Endothelial cell of umbilical vein (primary cell): ENCODE measurements around the gene CRYBA4. TPM values are rescaled to one million over a fixed set of nuclear protein-coding genes. Genes with fewer than 3 reads are reported as not detected.

ENCODE experiments used
- BruUV-seq: library from RNA; stranded (reverse); fragments of 400-500 nt; replicated peaks from 2 replicates; lab custom pipeline; 2021; lab: Mats Ljungman, UMichigan
- CTCF ChIA-PET: fragments of 300-600, 350-600 bp; sonication (Branson Sonifier 250); formaldehyde crosslinking; loops from one replicate; lab custom pipeline; 2021; ENCODE audit warnings: antibody characterized with exemption, inconsistent platforms; lab: Charles Lee
- POLR2A ChIA-PET: fragments of 300-600, 350-600 bp; sonication (Branson Sonifier 250); formaldehyde crosslinking; loops from one replicate; lab custom pipeline; 2021; ENCODE audit warnings: antibody characterized with exemption, inconsistent platforms; lab: Charles Lee
- DNase-seq: peaks from one replicate; pipeline ENCODE4 v3.0.0-alpha.2; 2011; ENCODE audit warnings: low read depth, low spot score
- FAIRE-seq: peaks from 2 replicates; lab custom pipeline; 2011; peaks lifted over from hg19 to GRCh38; lab: Jason Lieb, UNC
- H2AFZ ChIP-seq: 2 replicates; pipeline ENCODE4 v1.6.0; 2012; ENCODE audit warnings: low read depth, low read length, control low read depth, inconsistent platforms
- H3K27ac ChIP-seq: 2 replicates; pipeline ENCODE4 v1.5.1; 2011; ENCODE audit warnings: low read depth, mild to moderate bottlenecking, control low read depth, low read length, moderate library complexity; ENCODE audit not compliant: insufficient read depth
- H3K27me3 ChIP-seq, 2 experiments: 2 replicates each; pipeline versions ENCODE4 v1.6.0 to v1.6.1; 2011; ENCODE audit warnings: low read length in 2 of 2, mixed read lengths in 1 of 2; ENCODE audit not compliant: control insufficient read depth in 2 of 2, insufficient read depth in 2 of 2
- H3K36me3 ChIP-seq, 2 experiments: 2 replicates in 1 of 2; 3 replicates in 1 of 2; pipeline ENCODE4 v1.5.1; 2011; ENCODE audit warnings: low read length in 2 of 2, mild to moderate bottlenecking in 1 of 2, moderate library complexity in 1 of 2; ENCODE audit not compliant: control insufficient read depth in 2 of 2, insufficient read depth in 2 of 2; ENCODE audit errors: extremely low read depth in 1 of 2
- H3K4me1 ChIP-seq: 3 replicates; pipeline ENCODE4 v1.5.1; 2011; ENCODE audit warnings: mild to moderate bottlenecking, low read length; ENCODE audit not compliant: control insufficient read depth, insufficient read depth; ENCODE audit errors: extremely low read depth
- H3K4me2 ChIP-seq: 2 replicates; pipeline ENCODE4 v1.6.1; 2011; ENCODE audit warnings: low read length, control low read depth, mixed read lengths; ENCODE audit not compliant: insufficient read depth
- H3K4me3 ChIP-seq, 3 experiments: fragments of 200-600 bp in 1 of 3; sonication (generic), shearing (Covaris generic) in 1 of 3; replicated peaks in 1 of 3; 2 replicates each; pipeline ENCODE4 v1.5.1; 2011 to 2016; ENCODE audit warnings: control low read depth in 3 of 3, low read length in 3 of 3, mild to moderate bottlenecking in 2 of 3, inconsistent platforms in 1 of 3, low read depth in 1 of 3, moderate library complexity in 1 of 3; ENCODE audit not compliant: insufficient read depth in 1 of 3
- H3K79me2 ChIP-seq: 2 replicates; pipeline ENCODE4 v1.6.0; 2012; ENCODE audit warnings: low read length, inconsistent platforms; ENCODE audit not compliant: control insufficient read depth, insufficient read depth
- H3K9ac ChIP-seq: replicated peaks from 2 replicates; pipeline ENCODE3; 2011; ENCODE audit warnings: low read length, control low read depth; ENCODE audit not compliant: insufficient read depth; ENCODE audit errors: extremely low read depth
- H3K9me1 ChIP-seq: replicated peaks from 3 replicates; pipeline ENCODE4 v1.6.0; 2011; ENCODE audit warnings: mild to moderate bottlenecking, low read length; ENCODE audit not compliant: control insufficient read depth, insufficient read depth; ENCODE audit errors: extremely low read depth
- H3K9me3 ChIP-seq: replicated peaks from 2 replicates; pipeline ENCODE4 v1.5.1; 2012; ENCODE audit warnings: low read length, inconsistent platforms; ENCODE audit not compliant: control insufficient read depth, insufficient read depth
- H4K20me1 ChIP-seq: replicated peaks from 2 replicates; pipeline ENCODE3; 2011; ENCODE audit warnings: mild to moderate bottlenecking, low read length; ENCODE audit not compliant: control insufficient read depth, insufficient read depth; ENCODE audit errors: extremely low read depth
- CTCF ChIP-seq, 2 donors: IDR thresholded peaks; 1 replicate in 1 of 2; 2 replicates in 1 of 2; pipeline ENCODE4 v1.5.1; 2011; ENCODE audit warnings: low read length in 2 of 2, mild to moderate bottlenecking in 2 of 2, moderate library complexity in 2 of 2, control low read depth in 1 of 2, inconsistent platforms in 1 of 2, low read depth in 1 of 2; ENCODE audit not compliant: insufficient read depth in 1 of 2; ENCODE audit errors: extremely low read depth in 1 of 2
- EZH2 ChIP-seq: IDR thresholded peaks from 2 replicates; pipeline ENCODE4 v1.6.1; 2012; ENCODE audit warnings: borderline replicate concordance, low read depth, mild to moderate bottlenecking, moderate library complexity, low read length, inconsistent platforms; ENCODE audit not compliant: severe bottlenecking
- FOS ChIP-seq: IDR thresholded peaks from 2 replicates; pipeline ENCODE4 v1.6.1; 2011; ENCODE audit warnings: mild to moderate bottlenecking, low read length, moderate library complexity, borderline replicate concordance; ENCODE audit not compliant: insufficient read depth
- GATA2 ChIP-seq: IDR thresholded peaks from 2 replicates; pipeline ENCODE4 v1.7.0; 2011; ENCODE audit warnings: low read depth, mild to moderate bottlenecking, moderate library complexity, mixed read lengths, low read length; ENCODE audit not compliant: insufficient read length, insufficient read depth
- JUN ChIP-seq: IDR thresholded peaks from 2 replicates; pipeline ENCODE4 v1.6.1; 2011; ENCODE audit warnings: borderline replicate concordance, low read depth; ENCODE audit not compliant: insufficient read length, insufficient read depth
- MYC ChIP-seq: IDR thresholded peaks from one replicate; pipeline ENCODE4 v1.6.1; 2011; ENCODE audit warnings: mild to moderate bottlenecking, low read depth, low read length
- POLR2A ChIP-seq: IDR thresholded peaks from 2 replicates; pipeline ENCODE4 v1.6.1; 2012; ENCODE audit warnings: low read depth, mild to moderate bottlenecking, control low read depth, low read length
- POLR2AphosphoS5 ChIP-seq: IDR thresholded peaks from 2 replicates; pipeline ENCODE4 v1.6.1; 2012; ENCODE audit warnings: low read depth, mild to moderate bottlenecking, control low read depth, low read length, moderate library complexity; ENCODE audit not compliant: insufficient read depth
- dilution Hi-C: fragments of 300-500 bp; cut with MboI; formaldehyde crosslinking; loops from one replicate; pipeline ENCODE4 v1.15.0; 2019; ENCODE audit warnings: low sequenced_read_pairs; ENCODE audit not compliant: extremely low pct_ligation_motif_present
- intact Hi-C: fragments of 100-400 bp; cut with micrococcal nuclease; formaldehyde crosslinking; loops from one replicate; pipeline ENCODE4 v1.10.0; 2022
- polyA plus RNA-seq, 4 experiments: library from polyadenylated mRNA; depleted of rRNA in 3 of 4; stranded (reverse) in 3 of 4; unstranded in 1 of 4; fragments of >200 nt; gene quantifications; 2 replicates each; pipeline versions ENCODE4 v1.2.1 to v1.2.3, GENCODE V29; 2011 to 2012; ENCODE audit warnings: missing spikeins in 1 of 4
- total RNA-seq: library from RNA; stranded (reverse); gene quantifications from 2 replicates; pipeline ENCODE4 v1.2.3, GENCODE V29; 2021
- TF ChIP-seq, protein P1 (sequence below): IDR thresholded peaks from 2 replicates; pipeline ENCODE4 v1.6.1; 2011; ENCODE audit not compliant: insufficient read depth, insufficient read length

The CRYBA4 gene
- total and polyA plus RNA-seq, 2 donors (not counting 3 experiments of a cell fraction or from before 2014, with no cell fraction given) = not detected

DNA sequence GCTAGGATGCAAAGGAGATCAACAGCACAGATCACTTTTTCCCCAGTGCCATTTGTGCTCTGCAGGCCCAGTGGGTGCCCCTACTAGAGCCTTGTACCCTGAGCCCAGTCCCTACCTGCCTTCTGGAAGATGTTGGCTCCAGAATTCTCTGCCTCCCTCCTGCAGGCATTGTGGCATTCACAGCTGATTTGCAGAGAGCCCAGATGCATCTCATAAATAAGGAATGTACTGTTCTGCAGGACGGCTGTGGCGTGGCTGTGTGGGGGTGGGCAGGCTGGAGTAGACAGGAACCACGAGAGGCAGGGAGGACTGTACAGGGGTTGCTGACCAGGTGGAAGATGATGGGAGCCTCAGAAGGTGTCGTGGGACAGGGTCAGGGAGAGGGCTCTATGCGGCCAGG is 24.4 kb downstream of the CRYBA4 start:
- Histone ChIP-seq H4K20me1 (no peaks in the 10 kb centered on the region), H3K79me2 (no peaks in the 10 kb centered on the region), H3K4me3 (no peak overlapping the region), H2AFZ (no peak overlapping the region), H3K27ac (no peak overlapping the region), H3K36me3 (no peaks in the 10 kb centered on the region), H3K27me3 (peaks cover 20 to 23% of the 10 kb centered on the region in 2 experiments), H3K4me2 (no peak overlapping the region), H3K9ac (no peak overlapping the region), H3K9me1 (no peaks in the 10 kb centered on the region), H3K9me3 (no peaks in the 10 kb centered on the region), H3K4me1 (peaks cover 7% of the 10 kb centered on the region)
- ChIA-PET POLR2A (no interaction called here), CTCF (interaction anchor here (1.1 kb wide), 1 partner anchor 286 kb away, joined by 3 read pairs; no protein-coding TSS in a partner anchor)
- BruUV-seq = no TSS peak
- TF ChIP-seq, protein P1, sequence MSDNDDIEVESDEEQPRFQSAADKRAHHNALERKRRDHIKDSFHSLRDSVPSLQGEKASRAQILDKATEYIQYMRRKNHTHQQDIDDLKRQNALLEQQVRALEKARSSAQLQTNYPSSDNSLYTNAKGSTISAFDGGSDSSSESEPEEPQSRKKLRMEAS = no peak
- TF ChIP-seq FOS (no peak), JUN (no peak), MYC (no peak), CTCF (IDR thresholded peaks at IDR 0.05; ENCODE audit: extremely low read depth in 1 of 2, insufficient read depth in 1 of 2, low read depth in 1 of 2, low read length in 2 of 2) (no peak), EZH2 (no peak), POLR2A (no peak), POLR2AphosphoS5 (no peak), GATA2 (no peak)
- intact Hi-C loops (no loop called here), dilution Hi-C loops (no loop called here)
- no peak for FAIRE-seq
- no peak for DNase-seq
